GM12872 (cell line): Measurements from ENCODE around the gene NHLRC4.

Source experiments
- CTCF ChIP-seq: IDR thresholded peaks from 3 replicates; pipeline ENCODE4 v1.5.1; 2011; ENCODE audit warnings: low read depth, mild to moderate bottlenecking, low read length, moderate library complexity; ENCODE audit not compliant: insufficient read depth

Gene NHLRC4

GRCh38 chr16:568401-569258 is 1.8 kb downstream of the NHLRC4 start:
- TF ChIP-seq CTCF = no peak

GRCh38 chr16:569445-570254 is 2.8 kb downstream of the NHLRC4 start, which contains the start of gene PIGQ:
Gene PIGQ, plus strand, starts transcription at chr16:569968. Its CDS starts 4,107 bp downstream, at chr16:574075.
- TF ChIP-seq CTCF = no peak

- TF ChIP-seq CTCF = no peak
Observed at GRCh38 chr16:572865-573650, 6.3 kb downstream of the NHLRC4 start.

- no peak for TF ChIP-seq CTCF
Observed at GRCh38 chr16:574021-574760, 7.4 kb downstream of the NHLRC4 start.

GRCh38 chr16:575354-576196 is 8.8 kb downstream of the NHLRC4 start:
- no peak for TF ChIP-seq CTCF

GRCh38 chr16:576197-576822 is 9.5 kb downstream of the NHLRC4 start:
- no peak for TF ChIP-seq CTCF
